ENCODE measurements around the gene CEP170B.
"Not testable (repeated sequence)": the region's sequence is repeated elsewhere in the genome, so short reads cannot be mapped to it uniquely, and the experiment has no call there.

CEP170B gene

GRCh38 chr14:104892531-104893434, 27.7 kb downstream of the CEP170B start:
- no peak for DNase-seq

GRCh38 chr14:104893435-104894207, 28.6 kb downstream of the CEP170B start:
- no peak for DNase-seq

DNA sequence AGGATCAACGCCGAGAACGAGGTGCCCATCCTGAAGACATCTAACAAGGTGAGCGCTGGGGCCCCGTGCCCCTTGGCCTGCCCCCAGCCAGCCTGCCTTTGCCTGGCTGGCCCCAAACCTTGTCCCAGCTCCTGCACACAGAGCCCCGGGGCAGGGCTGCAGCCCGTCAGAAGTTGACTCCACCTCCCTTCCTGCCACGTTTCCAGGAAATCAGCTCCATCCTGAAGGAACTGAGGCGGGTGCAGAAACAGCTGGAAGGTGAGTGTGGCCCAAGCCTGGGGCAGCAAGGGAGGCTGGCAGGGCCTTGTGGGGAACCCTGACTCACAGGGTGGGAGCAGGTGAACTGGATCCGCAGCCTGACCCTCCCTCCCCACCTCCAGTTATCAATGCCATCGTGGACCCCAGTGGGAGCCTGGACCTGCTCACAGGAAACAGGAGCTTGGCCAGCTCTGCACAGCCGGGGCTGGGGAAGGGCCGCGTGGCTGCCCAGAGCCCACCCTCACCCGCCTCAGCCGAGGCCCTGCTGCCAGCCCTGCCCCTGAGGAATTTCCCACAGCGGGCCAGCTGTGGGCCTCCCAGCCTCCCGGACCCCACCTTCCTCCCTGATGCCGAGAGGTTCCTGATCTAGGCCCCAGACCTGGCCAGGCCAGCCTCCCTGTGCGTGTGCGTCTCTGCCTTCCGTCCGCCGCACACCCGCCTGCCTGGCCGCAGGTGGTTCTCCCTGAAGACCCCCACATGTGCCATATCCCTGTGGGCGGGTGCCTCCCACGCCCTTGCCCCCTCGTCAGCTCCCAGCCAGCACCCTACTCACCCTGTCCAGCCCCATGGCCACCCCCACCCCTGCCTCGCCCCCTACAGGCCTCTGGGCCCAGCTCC, 29.5 kb downstream of the CEP170B start:
- no peak for DNase-seq

DNA sequence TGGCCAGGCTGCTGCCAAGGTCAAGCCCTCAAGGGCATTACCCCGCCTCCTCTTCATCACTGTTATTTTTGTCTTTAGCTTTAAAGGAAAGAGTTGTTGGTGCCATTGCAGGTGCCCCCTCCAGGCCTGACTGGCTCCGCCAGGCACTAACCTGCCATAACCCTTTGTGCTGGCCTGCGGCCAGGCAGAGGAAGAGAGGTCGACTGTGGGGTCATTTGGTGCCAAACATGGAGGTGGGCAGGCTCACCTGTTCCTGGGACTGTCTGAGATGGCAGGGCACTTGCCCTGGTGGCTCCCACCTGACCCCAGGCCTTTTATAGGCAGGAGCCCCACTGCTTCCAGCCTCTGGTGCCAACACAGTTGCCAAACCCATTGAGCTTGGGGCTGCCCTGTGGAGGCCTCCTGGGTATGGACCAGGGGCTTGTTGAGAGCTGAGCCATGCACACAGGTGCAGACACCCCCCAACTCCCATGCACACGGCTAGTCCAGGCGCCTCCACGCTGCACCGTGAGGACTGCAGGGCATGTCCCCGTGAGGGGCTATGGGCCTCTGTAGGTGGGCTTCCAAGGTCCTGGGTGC, 30.2 kb downstream of the CEP170B start:
- no peak for DNase-seq

- no peak for DNase-seq
Observed at GRCh38 chr14:104895786-104896661, 31.0 kb downstream of the CEP170B start.

GRCh38 chr14:104897330-104898194, 32.5 kb downstream of the CEP170B start:
- DNase-seq: no peak

DNA sequence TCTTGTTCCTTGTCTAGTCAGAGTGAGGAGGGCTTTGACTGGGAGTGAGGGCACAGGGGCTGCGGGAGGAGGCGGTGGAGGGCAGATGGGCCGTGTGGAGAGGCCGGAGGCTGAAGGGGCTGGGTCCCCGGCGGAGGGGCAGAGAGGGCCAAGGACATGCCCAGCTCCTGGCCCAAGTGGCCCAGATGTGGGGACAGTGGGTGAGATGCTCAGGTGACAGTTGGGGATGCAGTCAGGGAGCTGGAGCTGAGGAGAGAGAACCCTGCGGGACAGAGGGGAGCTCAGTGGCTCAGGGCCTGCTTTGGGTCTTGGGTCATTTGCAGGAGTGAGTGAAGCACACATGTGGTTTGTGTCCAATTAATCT, 33.1 kb downstream of the CEP170B start:
- DNase-seq: no peak

- no peak for DNase-seq
Observed at GRCh38 chr14:104898870-104899510, 33.9 kb downstream of the CEP170B start.

GRCh38 chr14:104899781-104900180, 34.7 kb downstream of the CEP170B start:
- no peak for DNase-seq

DNA sequence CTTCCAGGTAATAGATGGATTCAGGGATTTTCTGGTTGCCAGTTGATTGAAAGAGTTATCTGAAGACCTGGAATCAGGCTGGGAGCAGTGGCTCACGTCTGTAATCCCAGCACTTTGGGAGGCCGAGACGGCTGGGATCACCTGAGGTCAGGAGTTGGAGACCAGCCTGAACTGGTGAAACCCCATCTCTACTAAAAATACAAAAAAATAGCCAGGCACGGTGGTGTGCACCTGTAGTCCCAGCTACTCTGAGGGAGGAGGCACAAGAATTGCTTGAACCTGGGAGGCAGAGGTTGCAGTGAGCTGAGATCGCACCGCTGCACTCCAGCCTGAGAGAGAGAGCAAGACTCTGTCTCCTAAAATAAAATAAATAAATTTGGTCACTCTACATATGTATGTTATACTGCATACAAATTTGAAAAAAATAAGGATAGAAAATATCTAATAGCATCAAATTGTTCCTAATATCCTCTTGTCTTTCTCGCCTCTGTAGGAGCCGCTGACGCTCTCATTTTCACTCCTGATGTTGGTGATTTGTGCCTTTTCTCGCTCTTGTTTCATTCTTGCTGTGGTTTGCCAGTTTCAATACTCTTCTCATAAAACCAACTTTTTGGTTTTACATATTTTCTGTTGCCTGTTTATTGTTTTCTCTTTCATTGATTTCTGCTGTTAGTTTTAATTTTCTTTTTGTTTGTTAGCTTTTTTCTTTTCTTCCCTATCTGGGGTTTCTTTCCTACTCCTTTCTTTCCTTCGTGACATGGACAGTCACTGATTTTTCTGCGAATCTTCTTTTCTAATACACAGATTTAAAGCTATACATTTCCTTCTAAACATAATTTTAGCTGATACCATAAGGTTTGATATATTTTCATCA, 35.8 kb downstream of the CEP170B start:
- no peak for DNase-seq

- DNase-seq: no peak
Observed at GRCh38 chr14:104903990-104904389, 38.9 kb downstream of the CEP170B start.

DNA sequence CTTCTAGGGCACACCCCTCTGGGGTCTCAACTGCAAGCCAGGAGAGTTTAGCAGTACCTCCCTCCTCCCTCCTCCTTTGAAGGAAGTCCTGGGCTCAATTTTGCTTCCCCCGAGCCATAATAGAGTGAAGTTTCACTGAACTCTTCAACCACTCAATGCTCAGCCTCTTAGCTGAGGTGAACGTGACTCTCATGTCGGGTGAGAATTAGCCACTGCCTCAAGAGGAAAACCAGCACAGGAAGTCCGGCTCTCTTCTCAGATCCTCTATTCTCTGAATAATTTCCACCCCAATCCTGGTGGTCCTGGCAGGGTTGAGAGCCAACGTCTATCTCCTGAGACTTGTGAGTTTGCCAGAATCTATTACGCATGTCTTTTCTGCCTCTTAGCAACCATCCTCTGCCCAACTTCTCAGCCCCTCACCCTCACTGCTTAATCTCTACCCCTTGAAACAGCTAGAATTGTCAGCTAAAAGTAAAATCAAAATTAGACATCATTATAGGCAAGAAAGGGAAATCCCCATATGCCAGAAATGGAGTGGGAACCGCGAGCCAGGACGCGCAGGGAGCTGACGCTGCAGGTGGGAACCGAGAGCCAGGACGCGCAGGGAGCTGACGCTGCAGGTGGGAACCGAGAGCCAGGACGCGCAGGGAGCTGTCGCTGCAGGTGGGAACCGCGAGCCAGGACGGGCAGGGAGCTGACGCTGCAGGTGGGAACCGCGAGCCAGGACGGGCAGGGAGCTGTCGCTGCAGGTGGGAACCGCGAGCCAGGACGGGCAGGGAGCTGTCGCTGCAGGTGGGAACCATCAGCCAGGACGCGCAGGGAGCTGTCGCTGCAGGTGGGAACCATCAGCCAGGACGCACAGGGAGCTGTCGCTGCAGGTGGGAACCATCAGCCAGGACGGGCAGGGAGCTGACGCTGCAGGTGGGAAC, 39.8 kb downstream of the CEP170B start:
- not testable (repeated sequence) for DNase-seq

DNA sequence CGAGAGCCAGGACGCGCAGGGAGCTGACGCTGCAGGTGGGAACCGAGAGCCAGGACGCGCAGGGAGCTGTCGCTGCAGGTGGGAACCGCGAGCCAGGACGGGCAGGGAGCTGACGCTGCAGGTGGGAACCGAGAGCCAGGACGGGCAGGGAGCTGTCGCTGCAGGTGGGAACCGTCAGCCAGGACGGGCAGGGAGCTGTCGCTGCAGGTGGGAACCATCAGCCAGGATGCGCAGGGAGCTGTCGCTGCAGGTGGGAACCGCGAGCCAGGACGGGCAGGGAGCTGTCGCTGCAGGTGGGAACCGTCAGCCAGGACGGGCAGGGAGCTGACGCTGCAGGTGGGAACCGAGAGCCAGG, 40.5 kb downstream of the CEP170B start:
- not testable (repeated sequence) for DNase-seq

GRCh38 chr14:104908303-104908702, 43.2 kb downstream of the CEP170B start:
- no peak for DNase-seq

DNA sequence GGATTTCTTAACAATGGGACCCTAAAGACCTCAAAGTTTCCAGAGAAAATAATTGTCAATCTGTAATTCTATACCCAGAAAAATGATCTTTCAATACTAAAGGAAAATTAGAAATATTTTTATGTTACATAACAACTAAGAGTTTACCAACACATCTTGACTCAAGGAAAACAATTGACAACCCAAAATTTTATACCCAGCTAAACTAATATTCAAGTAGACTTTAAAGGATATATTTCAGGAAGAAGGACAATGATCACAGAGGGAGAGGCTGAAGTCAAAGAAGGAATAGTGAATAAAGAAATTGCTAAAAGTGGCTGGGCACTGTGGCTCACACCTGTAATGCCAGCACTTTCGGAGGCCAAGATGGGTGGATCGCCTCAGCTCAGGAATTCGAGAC, 47.0 kb downstream of the CEP170B start:
- no peak for DNase-seq

DNA sequence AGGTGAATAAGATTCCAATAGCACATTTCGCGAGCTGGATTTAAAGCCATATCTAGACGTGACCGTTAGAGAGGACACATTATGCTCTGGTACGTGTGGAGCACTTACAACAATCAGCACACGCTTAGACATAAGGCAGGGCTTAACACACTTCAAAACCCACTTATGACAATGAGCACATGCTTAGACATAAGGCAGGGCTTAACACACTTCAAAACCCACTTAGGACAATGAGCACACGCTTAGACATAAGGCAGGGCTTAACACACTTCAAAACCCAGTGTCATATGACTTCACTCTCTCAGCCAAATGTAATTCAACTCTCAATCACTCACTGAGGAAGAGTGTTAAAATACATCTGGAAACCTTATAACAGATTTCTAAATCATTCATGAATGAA, 48.4 kb downstream of the CEP170B start:
- DNase-seq: no peak

DNA sequence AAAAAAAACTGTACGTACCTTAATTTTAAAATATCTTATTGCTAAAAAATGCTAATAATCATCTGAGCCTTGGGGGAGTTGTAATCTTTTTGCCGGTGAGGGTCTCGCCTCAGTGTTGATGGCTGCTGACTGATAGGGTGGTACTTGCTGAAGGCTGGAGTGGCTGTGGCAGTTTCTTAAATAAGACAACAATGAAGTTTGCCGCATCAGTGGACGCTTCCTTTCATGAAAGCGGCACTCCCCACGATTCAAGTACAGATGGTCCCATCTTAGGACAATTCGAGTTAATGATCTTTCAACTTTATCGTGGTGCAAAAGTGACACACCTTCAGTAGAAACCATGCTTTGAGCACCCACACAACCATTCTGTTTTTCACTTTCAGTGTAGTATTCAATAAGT, 52.0 kb downstream of the CEP170B start:
- no peak for DNase-seq

DNA sequence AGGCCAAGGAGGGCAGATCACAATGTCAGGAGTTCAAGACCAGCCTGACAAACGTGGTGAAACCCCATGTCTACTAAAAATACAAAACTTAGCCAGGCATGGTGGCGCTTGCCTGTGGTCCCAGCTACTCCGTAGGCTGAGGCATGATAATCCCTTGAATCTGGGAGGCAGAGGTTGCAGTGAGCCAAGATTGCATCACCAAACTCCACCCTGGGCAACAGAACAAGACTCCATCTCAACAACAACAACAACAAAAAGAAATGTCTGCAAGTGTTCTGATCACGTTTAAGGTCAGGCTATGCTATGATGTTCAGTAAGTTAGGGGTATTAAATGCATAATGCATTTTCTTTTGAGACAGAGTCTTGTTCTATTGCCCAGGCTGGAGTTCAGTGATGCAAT, 52.9 kb downstream of the CEP170B start:
- DNase-seq: no peak
